Panc1 (cell line): Measurements from ENCODE around the gene MMP10. TPM values are rescaled to one million over a fixed set of nuclear protein-coding genes. Genes with fewer than 3 reads are reported as not detected.

Experiments used
- ATAC-seq: fragments of 200-7000 bp; cut with Tn5 transposase; 2 replicates; pipeline ENCODE4 v1.9.1; 2020; ENCODE audit warnings: mild to moderate bottlenecking, moderate library complexity
- BruUV-seq: library from RNA; stranded (reverse); fragments of 400-500 nt; replicated peaks from 2 replicates; lab custom pipeline; 2021; lab: Mats Ljungman, UMichigan
- CTCF ChIA-PET: fragments of 300-600 bp; sonication (Branson Sonifier 250); formaldehyde crosslinking; loops from one replicate; lab custom pipeline; 2022; ENCODE audit warnings: antibody characterized with exemption; lab: Charles Lee
- POLR2A ChIA-PET: fragments of 300-600 bp; sonication (Branson Sonifier 250); formaldehyde crosslinking; loops from one replicate; lab custom pipeline; 2022; ENCODE audit warnings: antibody characterized with exemption; lab: Charles Lee
- DNase-seq: peaks from one replicate; pipeline ENCODE4 v3.0.0-alpha.2; 2010; ENCODE audit warnings: low read depth, low spot score
- H3K27ac ChIP-seq: 2 replicates; pipeline ENCODE4 v1.5.1; 2011; ENCODE audit warnings: mild to moderate bottlenecking, low read length, inconsistent platforms
- H3K27me3 ChIP-seq: fragments of 200-500 bp; sonication (Bioruptor generic); 2 replicates; pipeline ENCODE4 v1.6.0; 2014; ENCODE audit warnings: low read length, inconsistent platforms; ENCODE audit not compliant: control insufficient read depth, insufficient read depth
- H3K36me3 ChIP-seq: fragments of 200-500 bp; sonication (Bioruptor generic); 2 replicates; pipeline ENCODE4 v1.5.1; 2014; ENCODE audit warnings: inconsistent platforms, mild to moderate bottlenecking, low read length, moderate library complexity; ENCODE audit not compliant: control insufficient read depth, insufficient read depth
- H3K4me1 ChIP-seq: 2 replicates; pipeline ENCODE4 v1.5.1; 2011; ENCODE audit warnings: inconsistent platforms, mild to moderate bottlenecking, low read length, moderate library complexity; ENCODE audit not compliant: control insufficient read depth, insufficient read depth
- H3K4me3 ChIP-seq, 2 experiments: 2 replicates each; pipeline ENCODE4 v1.5.1; 2011 to 2012; ENCODE audit warnings: low read depth in 2 of 2, low read length in 2 of 2, mild to moderate bottlenecking in 2 of 2, inconsistent platforms in 1 of 2, moderate library complexity in 1 of 2
- H3K9me3 ChIP-seq: fragments of 200-500 bp; sonication (Bioruptor generic); 2 replicates; pipeline ENCODE4 v1.5.1; 2014; ENCODE audit warnings: low read depth, mild to moderate bottlenecking, inconsistent platforms, low read length, moderate library complexity; ENCODE audit not compliant: control insufficient read depth, insufficient read depth
- POLR2AphosphoS5 ChIP-seq: IDR thresholded peaks from 2 replicates; pipeline ENCODE4 v1.6.1; 2012; ENCODE audit warnings: mild to moderate bottlenecking, low read depth, low read length, moderate library complexity
- in situ Hi-C: cut with HindIII; loops from 2 replicates; pipeline ENCODE4 v1.10.0; 2016; ENCODE audit warnings: low sequenced_read_pairs, low pct_unique_long_range_greater_than_20kb
- intact Hi-C: fragments of 100-400 bp; cut with micrococcal nuclease; formaldehyde crosslinking; loops from one replicate; pipeline ENCODE4 v1.10.0; 2022; ENCODE audit not compliant: unreplicated experiment
- total RNA-seq: library from RNA; stranded (reverse); gene quantifications from one replicate; pipeline ENCODE4 v1.2.1, GENCODE V29; 2021; ENCODE audit not compliant: unreplicated experiment
- TF ChIP-seq, protein P1 (sequence below), 2 experiments: IDR thresholded peaks; 2 replicates each; pipeline ENCODE4 v1.6.1; 2011 to 2012; ENCODE audit warnings: low read depth in 2 of 2, control low read depth in 1 of 2, low read length in 1 of 2, mild to moderate bottlenecking in 1 of 2, moderate library complexity in 1 of 2; ENCODE audit not compliant: insufficient read depth in 1 of 2

The MMP10 gene
- total RNA-seq, 1 experiment from 2014 or later = not detected

DNA sequence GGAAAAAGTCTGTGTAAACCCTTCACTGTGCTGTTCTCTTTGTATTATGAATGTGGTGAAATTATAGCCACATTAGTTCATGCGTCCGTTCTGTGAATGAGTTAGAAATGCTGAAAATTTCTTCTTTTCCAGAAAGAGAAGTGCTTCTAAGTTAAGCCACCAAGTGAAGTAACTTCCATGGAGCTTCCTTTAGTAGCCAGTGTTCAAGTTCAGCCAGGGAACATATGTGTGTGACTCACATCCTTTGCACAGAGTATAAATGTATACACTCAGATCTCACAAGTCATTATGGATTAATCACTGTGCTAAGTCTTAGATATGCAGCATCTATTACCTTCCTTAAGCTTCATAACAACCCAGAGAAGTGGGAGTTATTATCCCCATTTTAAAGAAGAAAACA is 52.5 kb downstream of the MMP10 start:
- intact Hi-C loops (no loop called here), in situ Hi-C loops (no loop called here)
- no peak for TF ChIP-seq POLR2AphosphoS5
- H3K9me3 ChIP-seq = no peaks in the 10 kb centered on the region
- no peak overlapping the region for H3K4me3 ChIP-seq
- ChIA-PET CTCF (no interaction called here), POLR2A (no interaction called here)
- H3K36me3 ChIP-seq = no peaks in the 10 kb centered on the region
- DNase-seq (no peak), ATAC-seq (0 out of 2 replicates have a peak, but pooled peaks have one; percentile 47)
- no TSS peak for BruUV-seq
- H3K27ac ChIP-seq = no peak overlapping the region
- no peaks in the 10 kb centered on the region for H3K4me1 ChIP-seq
- H3K27me3 ChIP-seq = peaks cover 6% of the 10 kb centered on the region; the same call in 1 of the 2 replicates

- BruUV-seq = no TSS peak
- TF ChIP-seq, protein P1, sequence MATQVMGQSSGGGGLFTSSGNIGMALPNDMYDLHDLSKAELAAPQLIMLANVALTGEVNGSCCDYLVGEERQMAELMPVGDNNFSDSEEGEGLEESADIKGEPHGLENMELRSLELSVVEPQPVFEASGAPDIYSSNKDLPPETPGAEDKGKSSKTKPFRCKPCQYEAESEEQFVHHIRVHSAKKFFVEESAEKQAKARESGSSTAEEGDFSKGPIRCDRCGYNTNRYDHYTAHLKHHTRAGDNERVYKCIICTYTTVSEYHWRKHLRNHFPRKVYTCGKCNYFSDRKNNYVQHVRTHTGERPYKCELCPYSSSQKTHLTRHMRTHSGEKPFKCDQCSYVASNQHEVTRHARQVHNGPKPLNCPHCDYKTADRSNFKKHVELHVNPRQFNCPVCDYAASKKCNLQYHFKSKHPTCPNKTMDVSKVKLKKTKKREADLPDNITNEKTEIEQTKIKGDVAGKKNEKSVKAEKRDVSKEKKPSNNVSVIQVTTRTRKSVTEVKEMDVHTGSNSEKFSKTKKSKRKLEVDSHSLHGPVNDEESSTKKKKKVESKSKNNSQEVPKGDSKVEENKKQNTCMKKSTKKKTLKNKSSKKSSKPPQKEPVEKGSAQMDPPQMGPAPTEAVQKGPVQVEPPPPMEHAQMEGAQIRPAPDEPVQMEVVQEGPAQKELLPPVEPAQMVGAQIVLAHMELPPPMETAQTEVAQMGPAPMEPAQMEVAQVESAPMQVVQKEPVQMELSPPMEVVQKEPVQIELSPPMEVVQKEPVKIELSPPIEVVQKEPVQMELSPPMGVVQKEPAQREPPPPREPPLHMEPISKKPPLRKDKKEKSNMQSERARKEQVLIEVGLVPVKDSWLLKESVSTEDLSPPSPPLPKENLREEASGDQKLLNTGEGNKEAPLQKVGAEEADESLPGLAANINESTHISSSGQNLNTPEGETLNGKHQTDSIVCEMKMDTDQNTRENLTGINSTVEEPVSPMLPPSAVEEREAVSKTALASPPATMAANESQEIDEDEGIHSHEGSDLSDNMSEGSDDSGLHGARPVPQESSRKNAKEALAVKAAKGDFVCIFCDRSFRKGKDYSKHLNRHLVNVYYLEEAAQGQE (IDR thresholded peaks at IDR 0.05; ENCODE audit: insufficient read depth in 1 of 2, low read depth in 2 of 2, low read length in 1 of 2) = no peak
- H3K9me3 ChIP-seq = no peaks in the 10 kb centered on the region
- no peak within 1 kb of the TSS for H3K27ac ChIP-seq
- ATAC-seq (no peak), DNase-seq (no peak)
- H3K4me3 ChIP-seq = no peak within 1 kb of the TSS
- ChIA-PET CTCF (no interaction called here), POLR2A (no interaction called here)
- H3K4me1 ChIP-seq = no peaks in the 10 kb centered on the region
- no peaks in the 10 kb centered on the region for H3K27me3 ChIP-seq
- H3K36me3 ChIP-seq = no peaks in the 10 kb centered on the region
- intact Hi-C loops (no loop called here), in situ Hi-C loops (no loop called here)
These were observed 55.4 kb downstream of the MMP10 start, which contains the start of gene MMP8 for GRCh38 chr11:102724904-102725500. TSS of gene MMP8 (minus strand) at chr11:102724954. CDS start at chr11:102724855, 99 bp downstream.

GRCh38 chr11:102722821-102723220 is 57.6 kb downstream of the MMP10 start:
- DNase-seq = no peak
- Histone ChIP-seq H3K4me3 (no peak overlapping the region), H3K27me3 (0 out of 2 replicates have a peak, but pooled peaks cover 2% of the 10 kb centered on the region), H3K27ac (no peak overlapping the region), H3K36me3 (no peaks in the 10 kb centered on the region), H3K9me3 (no peaks in the 10 kb centered on the region), H3K4me1 (no peaks in the 10 kb centered on the region)
- CTCF ChIA-PET = no interaction called here
- in situ Hi-C loops (no loop called here), intact Hi-C loops (no loop called here)
- ATAC-seq = no peak
- POLR2A ChIA-PET = no interaction called here
- no peak for TF ChIP-seq POLR2AphosphoS5
- TF ChIP-seq, protein P1 (IDR thresholded peaks at IDR 0.05; ENCODE audit: insufficient read depth in 1 of 2, low read depth in 2 of 2, low read length in 1 of 2) = no peak
- BruUV-seq = no TSS peak

Other genes starting within 250 kb of the MMP10 start
- 2.7 TPM for gene MMP7, start 249.9 kb downstream of the MMP10 start, total RNA-seq
- gene MMP20, start 155.3 kb downstream of the MMP10 start, total RNA-seq = not detected
- gene MMP27, start 74.9 kb downstream of the MMP10 start, total RNA-seq = not detected
- gene MMP8, start 55.7 kb downstream of the MMP10 start, total RNA-seq = not detected
- gene MMP1, start 17.5 kb upstream of the MMP10 start, total RNA-seq = 0.15 TPM
- not detected for gene MMP3, start 63.0 kb upstream of the MMP10 start, total RNA-seq
- not detected for gene MMP12, start 94.4 kb upstream of the MMP10 start, total RNA-seq
- 0.15 TPM for gene MMP13, start 175.1 kb upstream of the MMP10 start, total RNA-seq